Measurements from ENCODE around the gene CGGBP1.
"Not testable (repeated sequence)": the region's sequence is repeated elsewhere in the genome, so short reads cannot be mapped to it uniquely, and the experiment has no call there.

The CGGBP1 gene

DNA sequence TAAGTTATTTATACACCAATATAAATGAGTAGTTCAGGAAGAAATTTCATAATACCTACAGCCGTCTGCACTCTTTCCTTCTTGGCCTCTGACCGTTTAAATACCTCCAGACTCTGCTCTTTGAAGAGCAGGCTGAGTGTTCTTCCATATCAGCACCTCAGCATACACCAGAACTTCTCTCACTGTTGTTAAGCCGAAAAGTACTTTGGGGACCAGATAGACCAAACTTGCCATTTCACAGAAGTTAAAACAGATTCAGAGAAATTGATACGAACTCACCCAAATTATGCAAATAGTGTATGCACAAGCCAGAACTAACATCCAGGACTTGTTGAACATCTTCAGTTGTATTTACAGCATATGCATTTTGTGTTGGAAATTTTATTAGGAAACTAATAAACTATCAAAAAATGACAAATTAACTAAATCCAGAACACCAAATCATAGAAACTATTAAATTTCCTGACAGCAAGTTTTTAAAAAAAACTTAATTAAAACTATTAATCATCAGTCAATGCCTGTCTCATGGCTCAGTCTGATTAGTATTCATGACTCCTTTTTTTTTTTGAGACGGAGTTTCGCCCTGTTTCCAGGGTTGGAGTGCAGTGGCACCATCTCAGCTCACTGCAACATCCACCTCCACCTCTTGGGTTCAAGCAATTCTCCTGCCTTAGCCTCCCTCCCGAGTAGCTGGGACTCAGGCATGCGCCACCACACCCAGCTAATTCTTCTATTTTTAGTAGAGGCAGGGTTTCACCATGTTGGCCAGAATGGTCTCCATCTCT, 24.1 kb downstream of the CGGBP1 start:
- no peak for DNase-seq

DNA sequence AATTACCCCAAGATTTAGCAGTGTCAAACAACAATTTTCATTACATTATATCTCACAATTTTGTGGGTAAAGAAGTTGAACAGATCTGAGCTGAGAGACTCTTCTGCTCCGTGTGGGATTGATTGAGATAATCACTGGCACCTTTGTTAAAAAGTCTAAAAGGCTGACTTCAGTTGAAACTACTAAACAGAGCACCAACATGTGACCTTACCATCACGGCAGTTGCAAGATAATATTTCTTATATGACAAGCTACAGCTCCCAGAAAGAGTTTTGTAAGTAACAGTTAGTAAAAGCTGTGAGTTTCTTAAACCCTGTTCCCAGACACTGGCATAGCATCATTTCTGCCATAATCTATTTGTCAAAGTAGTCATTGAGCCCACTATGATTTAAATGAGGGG, 25.0 kb downstream of the CGGBP1 start:
- peak in 1 of 4 experiments; percentile 27 for DNase-seq

DNA sequence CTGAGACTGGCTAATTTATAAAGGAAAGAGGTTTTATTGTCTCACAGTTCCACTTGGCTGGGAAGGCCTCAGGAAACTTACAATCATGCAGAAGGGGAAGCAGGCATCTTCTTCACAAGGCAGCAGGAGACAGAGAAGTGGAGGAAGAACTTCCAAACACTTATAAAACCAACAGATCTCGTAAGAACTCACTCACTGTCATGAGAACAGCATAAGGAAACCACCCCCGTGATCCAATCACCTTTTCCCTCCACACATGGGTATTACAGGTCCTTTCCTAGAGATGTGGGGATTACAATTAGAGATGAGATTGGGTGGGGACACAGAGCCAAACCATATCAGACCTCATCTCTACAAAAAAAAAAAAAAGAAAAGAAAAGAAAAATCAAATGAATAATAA, 25.7 kb downstream of the CGGBP1 start:
- peak in 3 of 4 experiments; percentile 26 to 52 (median 46) for DNase-seq

DNA sequence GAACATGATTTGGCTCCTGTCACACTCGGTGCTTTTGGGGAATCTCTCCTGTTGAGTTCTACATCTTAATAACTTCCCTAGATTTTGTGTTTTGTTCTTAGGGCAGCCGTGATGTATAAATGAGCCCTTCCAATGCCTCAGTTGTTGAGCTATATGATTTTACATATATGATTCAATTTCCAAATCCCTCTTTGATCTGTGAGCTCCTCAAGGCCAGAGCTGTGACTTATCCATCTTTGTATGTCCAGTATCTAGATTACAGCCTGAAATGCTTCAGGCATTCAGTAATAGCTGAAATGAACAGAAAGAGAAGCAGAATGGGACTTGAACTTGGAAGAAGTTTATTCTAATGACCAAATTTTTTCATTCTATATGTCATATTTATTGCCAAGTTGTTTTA, 26.6 kb downstream of the CGGBP1 start:
- DNase-seq: no peak

DNA sequence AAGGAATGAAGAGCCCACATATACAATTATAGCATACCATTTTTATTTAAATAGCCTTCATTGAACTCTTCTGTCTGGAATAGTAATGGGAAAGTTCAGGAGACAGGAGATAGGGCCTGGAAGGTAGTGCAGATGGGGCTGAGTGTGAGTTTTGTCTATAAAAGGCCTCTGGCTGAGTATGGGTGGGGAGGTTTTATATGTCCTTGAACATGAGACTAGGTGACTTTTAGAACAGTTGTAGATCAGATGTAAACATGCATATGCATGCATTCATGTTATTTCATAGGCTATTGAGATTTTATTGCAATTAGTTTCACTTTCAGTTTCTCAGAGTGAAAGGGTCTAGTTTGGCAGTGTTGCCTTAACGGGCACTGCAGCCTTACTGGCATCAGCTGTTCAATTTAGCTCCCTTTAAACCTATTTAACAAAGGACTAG, 27.1 kb downstream of the CGGBP1 start:
- DNase-seq: peak in 3 of 4 experiments; percentile 18 to 41 (median 20)

DNA sequence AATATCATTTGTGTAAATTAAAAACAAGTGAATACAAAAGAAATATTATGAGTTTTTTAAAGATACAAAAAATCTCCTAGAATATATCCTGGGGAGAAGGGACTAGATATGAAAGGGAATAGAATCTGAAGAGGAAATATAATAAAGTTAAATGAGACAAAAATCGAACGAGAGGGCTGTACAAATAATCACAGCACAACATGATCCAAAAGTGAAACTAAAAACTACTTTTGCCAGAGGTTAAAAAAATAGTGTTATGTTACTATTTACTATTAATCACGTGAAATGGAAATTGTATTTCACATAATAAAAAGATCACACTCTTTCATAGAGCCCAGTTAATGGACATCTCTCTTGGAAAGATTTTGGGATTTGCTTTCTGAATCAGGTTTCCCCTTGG, 28.6 kb downstream of the CGGBP1 start:
- DNase-seq: peak in 1 of 4 experiments; percentile 8

DNA sequence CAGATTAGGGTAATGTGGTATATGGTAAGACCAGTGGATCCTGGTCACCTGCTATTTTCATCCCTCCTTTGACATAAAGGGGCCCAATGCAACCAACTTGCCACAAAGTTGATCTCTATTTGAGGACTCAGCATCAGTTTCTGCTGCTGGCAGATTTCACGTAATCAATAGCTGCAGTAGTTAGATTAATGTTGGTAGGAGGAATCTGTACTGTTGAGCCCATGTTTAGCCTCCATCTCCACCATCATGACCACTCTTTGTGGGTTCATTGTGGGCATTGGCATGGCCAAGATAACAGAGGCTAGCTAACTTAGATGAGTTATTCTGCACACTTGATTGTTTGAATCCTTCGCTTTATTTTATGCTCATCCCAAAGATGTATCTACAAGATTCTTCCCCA, 29.9 kb downstream of the CGGBP1 start:
- no peak for DNase-seq

DNA sequence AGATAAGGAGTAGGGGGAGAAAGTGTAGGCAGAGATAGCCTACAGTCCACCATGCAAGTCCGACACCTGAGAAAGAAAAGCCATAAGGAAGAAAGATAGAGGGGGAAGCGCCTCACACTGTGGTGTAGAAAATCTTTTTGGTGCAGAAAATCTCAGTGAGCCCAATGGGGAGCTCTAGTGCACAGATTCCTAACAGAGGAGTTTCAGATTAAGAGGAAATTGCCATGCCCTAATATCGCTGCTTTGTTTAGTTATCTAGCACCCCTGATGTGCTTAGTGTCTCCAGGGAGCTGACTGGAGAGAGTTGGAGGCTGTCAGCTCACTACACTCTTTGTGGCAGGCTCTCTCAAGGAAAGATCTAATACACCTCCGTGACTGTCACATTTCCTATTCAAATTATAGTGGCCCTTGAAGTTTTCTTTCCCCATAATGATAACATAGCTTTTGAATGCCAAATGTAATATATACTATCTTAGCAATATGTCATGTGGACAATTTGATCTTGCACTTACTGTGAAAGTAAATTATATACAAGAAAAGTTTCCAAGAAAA, 33.7 kb downstream of the CGGBP1 start:
- no peak for DNase-seq

DNA sequence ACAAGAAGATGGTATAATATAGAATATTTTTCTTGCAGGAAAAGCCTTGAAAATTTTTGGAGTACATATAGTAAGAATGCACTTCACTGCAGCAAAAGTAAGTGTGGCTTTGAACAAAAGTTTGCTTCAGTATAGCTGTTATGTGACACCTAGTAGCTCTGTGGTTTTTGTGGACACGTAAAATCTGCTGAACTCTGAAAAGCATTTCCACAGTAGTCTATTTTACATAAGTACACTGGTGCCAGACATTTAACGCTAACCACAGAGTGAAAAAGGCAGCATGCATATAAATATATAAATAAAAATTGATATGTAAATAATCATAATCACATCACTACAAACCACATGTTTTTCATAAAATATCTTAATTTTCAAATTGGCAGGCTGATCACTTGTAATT, 39.8 kb downstream of the CGGBP1 start:
- DNase-seq: no peak

DNA sequence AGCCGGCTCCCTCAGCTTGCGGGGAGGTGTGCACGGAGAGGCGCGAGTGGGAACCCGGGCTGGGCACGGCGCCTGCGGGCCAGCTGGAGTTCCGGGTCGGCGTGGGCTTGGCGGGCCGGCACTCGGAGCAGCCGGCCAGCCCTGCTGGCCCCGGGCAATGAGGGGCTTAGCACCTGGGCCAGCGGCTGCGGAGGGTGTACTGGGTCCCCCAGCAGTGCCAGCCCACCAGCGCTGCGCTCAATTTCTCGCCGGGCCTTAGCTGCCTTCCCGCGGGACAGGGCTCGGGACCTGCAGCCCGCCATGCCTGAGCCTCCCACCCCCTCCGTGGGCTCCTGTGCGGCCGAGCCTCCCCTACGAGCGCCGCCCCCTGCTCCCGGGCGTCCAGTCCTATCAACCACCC, 43.1 kb downstream of the CGGBP1 start:
- not testable (repeated sequence) for DNase-seq

DNA sequence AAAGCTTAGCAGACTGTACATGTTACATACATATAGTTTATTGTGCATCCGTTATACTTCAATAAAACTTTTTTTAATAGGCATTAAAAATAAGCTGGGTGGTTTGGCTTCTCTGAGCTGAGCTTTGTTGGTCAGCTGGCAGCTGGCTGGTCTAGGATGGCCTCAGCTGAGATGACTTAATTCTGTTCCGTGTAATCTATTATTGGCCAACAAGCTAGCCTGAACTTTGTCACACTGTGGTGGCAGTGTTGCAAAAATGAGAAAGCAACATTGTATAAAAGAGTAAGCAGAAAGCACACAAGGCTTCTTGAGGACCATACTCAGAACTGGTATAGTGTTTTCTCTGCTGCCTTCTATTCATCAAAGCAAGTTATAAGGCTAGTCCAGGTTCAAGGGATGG, 45.2 kb downstream of the CGGBP1 start:
- DNase-seq: peak; percentile 49 to 69 (median 64)

DNA sequence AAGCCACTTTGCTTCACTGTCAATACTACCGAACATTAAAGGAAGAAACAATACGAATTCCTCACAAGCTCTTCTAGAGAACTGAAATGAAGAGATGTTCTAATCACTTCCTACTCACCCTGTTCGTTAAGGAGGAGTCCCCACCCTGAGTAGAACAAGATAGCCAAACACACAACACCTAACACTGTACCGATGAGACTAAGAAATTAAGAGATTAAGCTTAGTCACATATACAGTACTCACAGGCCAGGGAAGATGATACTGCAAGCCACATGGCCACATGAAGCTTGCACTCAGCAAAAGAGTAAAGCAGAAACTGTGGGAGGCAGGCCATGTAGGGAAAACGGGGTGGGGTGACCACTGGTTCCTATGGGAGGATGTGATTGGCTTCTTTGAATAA, 48.0 kb downstream of the CGGBP1 start:
- DNase-seq: no peak

DNA sequence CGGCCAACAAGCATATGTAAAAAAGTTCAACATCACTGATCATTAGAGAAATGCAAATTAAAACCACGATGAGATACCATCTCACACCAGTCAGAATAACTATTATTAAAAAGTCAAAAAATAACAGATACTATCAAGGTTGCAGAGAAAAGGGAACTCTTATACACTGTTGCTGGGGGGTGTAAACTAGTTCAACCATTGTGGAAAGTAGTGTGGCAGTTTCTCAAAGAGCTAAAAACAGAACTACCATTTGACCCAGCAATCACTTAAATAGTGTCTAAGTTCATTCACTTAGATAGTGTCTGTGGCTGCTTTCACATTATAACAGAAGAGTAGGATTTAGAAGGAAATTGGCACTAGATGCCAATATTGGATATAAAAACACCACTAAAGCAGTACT, 49.7 kb downstream of the CGGBP1 start:
- DNase-seq: no peak

DNA sequence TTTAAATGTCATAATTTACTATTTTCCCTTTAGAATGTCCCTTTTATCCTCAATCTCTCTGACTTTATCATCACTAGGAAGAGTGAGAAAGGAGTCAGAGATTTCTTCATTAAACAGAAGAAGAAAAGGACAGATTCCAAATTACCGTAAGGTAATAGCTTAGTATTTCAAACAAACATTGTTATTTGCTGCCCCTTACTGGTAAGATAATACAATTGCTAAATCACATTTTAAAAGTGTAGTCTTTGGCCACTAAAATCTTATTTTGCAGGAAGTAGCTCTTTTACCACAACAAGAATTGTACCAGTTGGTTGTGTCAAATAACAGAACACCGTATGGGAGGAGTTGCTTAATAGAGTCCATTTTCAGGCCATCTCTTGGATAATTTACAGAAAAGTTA, 53.7 kb downstream of the CGGBP1 start:
- DNase-seq: peak in 3 of 4 experiments; percentile 14 to 80 (median 73)

DNA sequence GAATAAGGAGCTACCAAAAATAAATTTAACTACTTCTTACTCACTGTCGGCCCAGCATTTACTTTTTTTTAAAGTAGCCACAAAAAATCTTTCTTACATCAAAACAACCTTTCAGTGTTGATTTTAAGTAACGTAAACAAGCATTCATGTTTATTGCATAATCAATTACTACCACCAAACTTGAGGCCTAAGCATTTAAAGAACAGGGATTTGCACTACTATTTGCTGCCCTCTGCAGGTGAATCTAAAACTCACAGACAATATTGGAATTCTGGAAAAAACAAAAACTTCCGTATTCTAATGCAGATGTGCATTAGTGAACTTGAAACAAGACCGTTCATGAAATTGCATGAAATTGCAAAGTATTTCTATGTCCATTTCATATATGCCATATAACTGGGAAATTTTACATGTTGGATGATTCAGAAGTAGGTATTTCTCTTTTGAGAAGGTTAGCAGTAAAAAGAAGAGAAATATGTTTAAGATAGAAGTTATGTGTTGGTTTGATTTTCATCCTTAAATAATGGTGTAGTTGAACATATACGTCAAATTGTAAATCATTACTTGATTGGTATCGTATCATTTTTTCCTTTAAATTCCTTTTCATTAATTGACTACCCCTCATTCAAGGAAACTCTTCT, 55.6 kb downstream of the CGGBP1 start:
- peak; percentile 60 to 87 (median 80) for DNase-seq

DNA sequence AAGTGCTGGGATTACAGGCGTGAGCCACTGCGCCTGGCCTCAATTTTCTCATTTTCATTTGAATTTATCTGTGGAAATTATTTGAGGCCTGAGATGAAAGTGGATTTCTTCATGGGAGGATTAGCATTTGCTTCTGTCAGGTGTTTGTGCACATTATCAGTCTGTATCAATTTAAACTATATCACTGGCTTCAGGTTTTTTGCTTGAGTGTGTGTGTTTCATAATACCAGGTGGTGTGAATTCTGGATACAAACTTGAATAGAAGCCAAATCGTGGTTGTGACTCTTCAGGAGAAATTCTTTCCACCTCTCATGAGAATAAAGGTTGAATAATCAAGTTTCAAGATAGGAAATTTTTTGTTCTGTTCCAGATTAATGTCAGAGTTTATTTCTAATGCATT, 56.4 kb downstream of the CGGBP1 start:
- no peak for DNase-seq
